Tibial nerve (tissue), 4 donors: ENCODE data around the gene GALR1. TPM values are rescaled to one million over a fixed set of nuclear protein-coding genes. Genes with fewer than 3 reads are reported as not detected.

Experiments
- DNase-seq, 2 donors: peaks; one replicate each; pipeline ENCODE4 v3.0.0-alpha.2; 2019; ENCODE audit warnings: low spot score in 2 of 2
- H3K27ac ChIP-seq, 4 donors: fragments of 200-600 bp; sonication (generic) in 3 of 4; one replicate each; pipeline ENCODE4 v1.5.1; 2017 to 2019; ENCODE audit warnings: mild to moderate bottlenecking in 1 of 4
- H3K27me3 ChIP-seq, 2 donors: fragments of 200-600 bp; sonication (generic) in 1 of 2; one replicate each; pipeline versions ENCODE4 v1.5.1 to v1.6.0; 2017 to 2019
- H3K36me3 ChIP-seq, 3 donors: fragments of 200-600 bp; sonication (generic); one replicate each; pipeline ENCODE4 v1.5.1; 2018 to 2019
- H3K4me1 ChIP-seq, 4 donors: fragments of 200-600 bp; sonication (generic) in 3 of 4; one replicate each; pipeline ENCODE4 v1.5.1; 2017 to 2019
- H3K4me3 ChIP-seq, 4 donors: fragments of 200-600 bp; sonication (generic) in 3 of 4; one replicate each; pipeline ENCODE4 v1.5.1; 2017 to 2019; ENCODE audit warnings: mild to moderate bottlenecking in 1 of 4, moderate library complexity in 1 of 4
- H3K9me3 ChIP-seq, 4 donors: fragments of 200-600 bp; sonication (generic) in 3 of 4; one replicate each; pipeline ENCODE4 v1.5.1; 2017 to 2019
- EP300 ChIP-seq, 2 donors: sonication (generic); formaldehyde crosslinking; IDR thresholded peaks; one replicate each; pipeline ENCODE4 v1.6.1; 2017; ENCODE audit warnings: antibody characterized with exemption in 2 of 2, mild to moderate bottlenecking in 1 of 2
- POLR2A ChIP-seq, 2 donors: fragments of 450-650 bp; IDR thresholded peaks; one replicate each; pipeline ENCODE4 v1.6.1; 2017; ENCODE audit warnings: antibody characterized with exemption in 2 of 2, mild to moderate bottlenecking in 2 of 2, moderate library complexity in 2 of 2
- WGBS, 2 donors: methylation state at CpG; one replicate each; pipeline ENCODE4 v1.1.5; 2018; 5-methylcytosine and 5-hydroxymethylcytosine counted together
- total RNA-seq, 4 donors: library from RNA; depleted of rRNA; stranded (reverse); fragments of >200 nt; gene quantifications; one replicate each; pipeline ENCODE4 v1.1.0, GENCODE V29; 2016
- TF ChIP-seq, protein P1 (sequence below), 5 experiments: fragments of 200-600 bp in 3 of 5; fragments of 450-650 bp in 2 of 5; sonication (generic) in 3 of 5; IDR thresholded peaks; one replicate each; pipeline ENCODE4 v1.5.1; 2016 to 2019; ENCODE audit warnings: antibody characterized with exemption in 5 of 5, mild to moderate bottlenecking in 3 of 5, moderate library complexity in 2 of 5

The GALR1 gene
- total RNA-seq, 4 donors from 2014 or later: 0.42 to 1.2 (median 0.87) TPM; not detected in 1

DNA sequence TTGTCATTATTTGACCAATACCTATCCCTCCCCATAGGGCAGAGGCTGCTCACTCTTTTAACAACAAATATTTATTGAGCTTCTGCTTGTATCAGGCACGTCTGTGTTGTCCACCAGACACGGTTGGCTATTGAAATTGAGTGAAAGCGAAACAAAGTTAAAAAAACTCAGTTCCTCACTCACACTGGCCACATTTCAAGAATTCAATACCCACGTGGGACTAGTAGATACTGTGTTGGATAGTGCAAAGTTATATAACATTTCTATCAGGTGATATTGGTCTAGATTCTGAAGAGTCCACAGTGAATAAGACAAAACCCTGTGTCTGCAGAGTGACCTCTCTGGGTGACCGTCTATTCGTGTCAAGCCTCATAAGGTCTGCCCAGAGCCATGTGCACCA is 43.9 kb upstream of the GALR1 start:
- H3K4me3 ChIP-seq: no peak overlapping the region
- TF ChIP-seq EP300 (IDR thresholded peaks at IDR 0.05) (no peak), POLR2A (IDR thresholded peaks at IDR 0.05) (no peak)
- TF ChIP-seq, protein P1, sequence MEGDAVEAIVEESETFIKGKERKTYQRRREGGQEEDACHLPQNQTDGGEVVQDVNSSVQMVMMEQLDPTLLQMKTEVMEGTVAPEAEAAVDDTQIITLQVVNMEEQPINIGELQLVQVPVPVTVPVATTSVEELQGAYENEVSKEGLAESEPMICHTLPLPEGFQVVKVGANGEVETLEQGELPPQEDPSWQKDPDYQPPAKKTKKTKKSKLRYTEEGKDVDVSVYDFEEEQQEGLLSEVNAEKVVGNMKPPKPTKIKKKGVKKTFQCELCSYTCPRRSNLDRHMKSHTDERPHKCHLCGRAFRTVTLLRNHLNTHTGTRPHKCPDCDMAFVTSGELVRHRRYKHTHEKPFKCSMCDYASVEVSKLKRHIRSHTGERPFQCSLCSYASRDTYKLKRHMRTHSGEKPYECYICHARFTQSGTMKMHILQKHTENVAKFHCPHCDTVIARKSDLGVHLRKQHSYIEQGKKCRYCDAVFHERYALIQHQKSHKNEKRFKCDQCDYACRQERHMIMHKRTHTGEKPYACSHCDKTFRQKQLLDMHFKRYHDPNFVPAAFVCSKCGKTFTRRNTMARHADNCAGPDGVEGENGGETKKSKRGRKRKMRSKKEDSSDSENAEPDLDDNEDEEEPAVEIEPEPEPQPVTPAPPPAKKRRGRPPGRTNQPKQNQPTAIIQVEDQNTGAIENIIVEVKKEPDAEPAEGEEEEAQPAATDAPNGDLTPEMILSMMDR (IDR thresholded peaks at IDR 0.05): no peak
- 69 to 74% methylated on average over 6 of the region's 6 CpGs for WGBS, 2 donors
- H3K9me3 ChIP-seq: no peaks in the 10 kb centered on the region
- no peaks in the 10 kb centered on the region for H3K36me3 ChIP-seq
- H3K27me3 ChIP-seq: no peaks in the 10 kb centered on the region
- peaks cover 2 to 37% (median 16%) of the 10 kb centered on the region in 4 donors for H3K4me1 ChIP-seq
- H3K27ac ChIP-seq: no peak overlapping the region
- DNase-seq: no peak

DNA sequence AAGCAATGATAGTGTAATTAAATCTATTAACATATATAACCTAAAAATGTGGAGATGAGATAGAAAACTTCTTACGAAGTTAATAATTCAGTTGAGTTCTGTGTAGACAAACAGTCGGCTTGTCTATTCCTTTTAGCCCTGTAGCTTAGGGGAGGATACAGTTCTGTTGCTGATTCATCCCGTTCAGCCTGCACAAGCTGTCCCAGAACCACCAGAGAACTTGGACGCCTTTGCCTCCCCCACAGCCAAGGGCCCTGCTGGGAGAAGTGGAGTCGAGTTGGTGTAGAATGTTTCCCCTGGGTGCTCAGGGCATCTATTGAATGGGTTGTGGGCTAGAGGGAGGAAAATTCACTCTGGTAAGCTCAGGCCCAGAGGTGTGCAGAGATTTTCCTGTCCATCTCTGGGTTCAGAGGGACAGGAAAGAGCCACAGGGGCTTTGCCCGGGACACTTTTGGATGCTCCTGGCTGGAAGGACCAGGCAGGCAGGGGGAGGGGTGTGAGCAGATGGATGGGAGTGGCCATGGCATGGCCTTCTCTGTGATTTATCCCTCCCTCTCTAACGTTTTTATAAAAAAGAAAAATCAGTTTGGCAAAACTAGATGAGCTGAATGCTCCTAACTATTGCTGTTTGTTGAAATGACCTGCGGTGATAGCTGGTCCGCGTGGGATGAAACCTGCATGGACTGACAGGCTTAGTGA is 42.8 kb upstream of the GALR1 start:
- Histone ChIP-seq H3K4me1 (peaks cover 2 to 48% (median 16%) of the 10 kb centered on the region in 4 donors), H3K4me3 (no peak overlapping the region), H3K36me3 (no peaks in the 10 kb centered on the region), H3K9me3 (no peaks in the 10 kb centered on the region), H3K27ac (peak overlapping the region in 2 of 4 donors; percentile 76), H3K27me3 (no peaks in the 10 kb centered on the region)
- TF ChIP-seq EP300 (IDR thresholded peaks at IDR 0.05) (peak in 1 of 2 donors; percentile 2), POLR2A (IDR thresholded peaks at IDR 0.05) (no peak)
- TF ChIP-seq, protein P1 (IDR thresholded peaks at IDR 0.05): no peak
- DNase-seq: peak in 1 of 2 donors; percentile 49
- WGBS, 2 donors: 52 to 59% methylated on average over 10 of the region's 10 CpGs

DNA sequence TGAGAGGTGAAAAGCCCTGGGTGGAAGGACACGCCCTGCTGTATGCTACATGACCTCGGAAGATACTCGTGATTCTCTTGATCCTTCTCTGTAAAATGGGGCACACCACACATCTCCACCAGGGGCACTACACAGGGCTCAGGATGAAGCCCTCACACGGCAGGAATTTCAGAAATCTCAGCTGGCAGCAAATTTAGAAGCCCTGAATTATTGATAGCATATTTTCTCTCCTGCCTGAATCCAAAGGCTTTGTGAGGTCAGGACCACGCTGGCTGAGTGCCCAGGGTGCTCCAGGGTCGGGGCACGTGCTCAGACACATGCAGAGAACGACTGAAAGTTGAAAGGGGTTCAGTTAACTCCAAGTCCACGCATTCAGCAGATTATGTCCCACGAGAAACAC is 42.1 kb upstream of the GALR1 start:
- no peak overlapping the region for H3K4me3 ChIP-seq
- H3K27ac ChIP-seq: peak overlapping the region; percentile 37 to 76 (median 58)
- H3K36me3 ChIP-seq: no peaks in the 10 kb centered on the region
- TF ChIP-seq POLR2A (IDR thresholded peaks at IDR 0.05) (no peak), EP300 (IDR thresholded peaks at IDR 0.05) (peak in 1 of 2 donors; percentile 15)
- TF ChIP-seq, protein P1 (IDR thresholded peaks at IDR 0.05): peak; percentile 49 to 69 (median 61)
- DNase-seq: peak in 1 of 2 donors; percentile 62
- WGBS, 2 donors: 7 to 10% methylated on average over 10 of the region's 10 CpGs
- peaks cover 2 to 54% (median 16%) of the 10 kb centered on the region in 4 donors for H3K4me1 ChIP-seq
- H3K9me3 ChIP-seq: no peaks in the 10 kb centered on the region
- H3K27me3 ChIP-seq: no peaks in the 10 kb centered on the region

DNA sequence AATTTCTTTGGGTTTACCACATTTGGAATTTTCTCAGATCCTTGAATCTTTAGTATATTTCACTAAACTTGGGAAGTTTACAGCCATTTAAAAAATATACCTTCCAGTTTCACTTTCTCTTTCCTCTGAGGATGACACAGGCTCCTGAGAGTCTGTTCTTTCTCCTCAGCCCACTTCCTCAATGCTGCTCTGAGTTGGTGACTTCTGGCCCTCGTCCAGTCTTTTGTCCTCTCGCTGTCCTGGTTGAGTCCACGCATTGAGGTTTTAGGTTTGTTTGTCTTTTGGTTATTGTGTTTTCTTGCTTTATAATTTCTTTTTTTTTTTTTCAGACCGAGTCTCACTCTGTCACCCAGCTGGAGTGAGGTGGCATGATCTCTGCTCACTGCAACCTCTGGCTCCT is 40.7 kb upstream of the GALR1 start:
- H3K36me3 ChIP-seq: no peaks in the 10 kb centered on the region
- no peaks in the 10 kb centered on the region for H3K27me3 ChIP-seq
- 44 to 61% methylated on average over 4 of the region's 4 CpGs for WGBS, 2 donors
- H3K9me3 ChIP-seq: no peaks in the 10 kb centered on the region
- H3K4me1 ChIP-seq: peaks cover 2 to 54% (median 16%) of the 10 kb centered on the region in 4 donors
- peak overlapping the region in 2 of 4 donors; percentile 26 to 33 for H3K4me3 ChIP-seq
- no peak for DNase-seq
- TF ChIP-seq POLR2A (IDR thresholded peaks at IDR 0.05) (no peak), EP300 (IDR thresholded peaks at IDR 0.05) (peak in 1 of 2 donors; percentile 34)
- TF ChIP-seq, protein P1 (IDR thresholded peaks at IDR 0.05): no peak
- peak overlapping the region in 3 of 4 donors; percentile 48 to 76 (median 76) for H3K27ac ChIP-seq

DNA sequence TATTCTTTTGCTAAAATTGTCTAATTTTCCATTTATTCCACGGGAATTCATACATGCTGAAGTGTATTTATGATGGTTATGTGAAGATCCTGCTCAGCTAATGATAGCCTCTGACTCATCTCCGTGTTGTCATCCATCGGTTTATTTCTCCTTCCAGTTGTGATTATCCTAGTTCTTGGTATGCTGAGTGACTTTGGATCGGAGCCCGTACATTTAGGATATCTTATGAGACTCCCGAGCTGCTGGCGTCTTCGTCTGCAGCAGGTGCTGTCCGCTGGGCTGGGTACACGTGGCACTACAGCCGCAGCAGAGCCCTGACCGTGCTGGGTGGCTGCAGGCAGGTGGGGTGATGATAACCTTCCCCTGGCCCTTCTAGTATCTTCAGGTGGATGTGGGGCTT is 40.1 kb upstream of the GALR1 start:
- Histone ChIP-seq H3K4me3 (no peak overlapping the region), H3K9me3 (no peaks in the 10 kb centered on the region)
- TF ChIP-seq POLR2A (IDR thresholded peaks at IDR 0.05) (no peak), EP300 (IDR thresholded peaks at IDR 0.05) (no peak)
- TF ChIP-seq, protein P1 (IDR thresholded peaks at IDR 0.05): no peak

More for the DNA sequence above, 40.1 kb upstream of the GALR1 start:
- Histone ChIP-seq H3K27me3 (no peaks in the 10 kb centered on the region), H3K27ac (peak overlapping the region in 1 of 4 donors; percentile 48), H3K36me3 (no peaks in the 10 kb centered on the region), H3K4me1 (peaks cover 2 to 54% (median 16%) of the 10 kb centered on the region in 4 donors)
- 86 to 96% methylated on average over 12 of the region's 12 CpGs for WGBS, 2 donors
- DNase-seq: no peak
